Keratinocyte (primary cell): ENCODE measurements around the gene SPATA45. TPM values are rescaled to one million over a fixed set of nuclear protein-coding genes. Genes with fewer than 3 reads are reported as not detected.
"Not testable (repeated sequence)": the region's sequence is repeated elsewhere in the genome, so short reads cannot be mapped to it uniquely, and the experiment has no call there.

Source experiments
- DNase-seq: peaks from one replicate; pipeline ENCODE4 v3.0.0-alpha.2; 2011; ENCODE audit warnings: low read depth, missing footprints, low spot score
- FAIRE-seq: peaks from 2 replicates; lab custom pipeline; 2011; peaks lifted over from hg19 to GRCh38; lab: Jason Lieb, UNC
- H2AFZ ChIP-seq: 2 replicates; pipeline ENCODE4 v1.6.0; 2012; ENCODE audit warnings: low read length, control low read depth, inconsistent platforms; ENCODE audit not compliant: control insufficient read depth
- H3K27ac ChIP-seq: 2 replicates; pipeline ENCODE4 v1.5.1; 2011; ENCODE audit warnings: low read length; ENCODE audit not compliant: control insufficient read depth, insufficient read depth
- H3K27me3 ChIP-seq: 3 replicates; pipeline ENCODE4 v1.6.0; 2011; ENCODE audit warnings: low read length; ENCODE audit not compliant: control insufficient read depth, insufficient read depth; ENCODE audit errors: extremely low read depth
- H3K36me3 ChIP-seq, 2 experiments: 2 replicates in 1 of 2; 3 replicates in 1 of 2; pipeline ENCODE4 v1.5.1; 2011; ENCODE audit warnings: low read length in 2 of 2, mild to moderate bottlenecking in 1 of 2; ENCODE audit not compliant: control insufficient read depth in 2 of 2, insufficient read depth in 2 of 2; ENCODE audit errors: extremely low read depth in 1 of 2
- H3K4me1 ChIP-seq: 3 replicates; pipeline ENCODE4 v1.5.1; 2011; ENCODE audit warnings: low read length; ENCODE audit not compliant: control insufficient read depth, insufficient read depth; ENCODE audit errors: extremely low read depth
- H3K4me2 ChIP-seq: 3 replicates; pipeline ENCODE4 v1.6.0; 2011; ENCODE audit warnings: low read depth, low read length; ENCODE audit not compliant: control insufficient read depth, insufficient read depth; ENCODE audit errors: extremely low read depth
- H3K4me3 ChIP-seq, 3 experiments: fragments of 200-600 bp in 1 of 3; sonication (generic) in 1 of 3; 2 replicates in 2 of 3; 3 replicates in 1 of 3; pipeline ENCODE4 v1.5.1; 2011 to 2016; ENCODE audit warnings: low read length in 3 of 3, mild to moderate bottlenecking in 3 of 3, control low read depth in 2 of 3, inconsistent platforms in 1 of 3, low read depth in 1 of 3, mixed read lengths in 1 of 3, mixed run types in 1 of 3, moderate library complexity in 1 of 3; ENCODE audit not compliant: control insufficient read depth in 2 of 3, insufficient read depth in 2 of 3; ENCODE audit errors: extremely low read depth in 1 of 3
- H3K79me2 ChIP-seq: 2 replicates; pipeline ENCODE4 v1.6.0; 2012; ENCODE audit warnings: low read length; ENCODE audit not compliant: control insufficient read depth, insufficient read depth
- H3K9ac ChIP-seq: 3 replicates; pipeline ENCODE4 v1.6.0; 2011; ENCODE audit warnings: low read length; ENCODE audit not compliant: control insufficient read depth, insufficient read depth; ENCODE audit errors: extremely low read depth
- H3K9me1 ChIP-seq: 3 replicates; pipeline ENCODE4 v1.6.0; 2011; ENCODE audit warnings: low read length; ENCODE audit not compliant: control insufficient read depth, insufficient read depth; ENCODE audit errors: extremely low read depth
- H3K9me3 ChIP-seq: 2 replicates; pipeline ENCODE4 v1.5.1; 2012; ENCODE audit warnings: low read depth, low read length; ENCODE audit not compliant: control insufficient read depth
- H4K20me1 ChIP-seq: 3 replicates; pipeline ENCODE4 v1.6.0; 2011; ENCODE audit warnings: low read length; ENCODE audit not compliant: control insufficient read depth, insufficient read depth; ENCODE audit errors: extremely low read depth
- EZH2 ChIP-seq: IDR thresholded peaks from one replicate; pipeline ENCODE4 v1.6.1; 2012; ENCODE audit warnings: inconsistent platforms, mild to moderate bottlenecking, low read length, moderate library complexity
- dilution Hi-C: fragments of 300-500 bp; cut with MboI; formaldehyde crosslinking; loops from one replicate; pipeline ENCODE4 v1.7.0; 2020; ENCODE audit warnings: low sequenced_read_pairs; ENCODE audit not compliant: extremely low pct_ligation_motif_present
- polyA plus RNA-seq, 5 experiments: library from polyadenylated mRNA; depleted of rRNA in 3 of 5; stranded (reverse) in 3 of 5; stranded (forward) in 1 of 5; unstranded in 1 of 5; fragments of >200 nt; gene quantifications; 1 replicate in 1 of 5; 2 replicates in 3 of 5; 3 replicates in 1 of 5; pipeline versions ENCODE4 v1.2.1 to v1.2.3, GENCODE V29; 2011 to 2012; ENCODE audit warnings: missing spikeins in 2 of 5, low read depth in 1 of 5, low replicate concordance in 1 of 5
- TF ChIP-seq, protein P1 (sequence below), 3 experiments: IDR thresholded peaks in 1 of 3; conservative IDR thresholded peaks in 1 of 3; optimal IDR thresholded peaks in 1 of 3; 2 replicates in 2 of 3; 3 replicates in 1 of 3; pipeline versions ENCODE3 to v1.5.1; 2011; ENCODE audit warnings: low read length in 3 of 3, mild to moderate bottlenecking in 3 of 3, moderate library complexity in 2 of 3, control low read depth in 1 of 3, inconsistent platforms in 1 of 3; ENCODE audit not compliant: insufficient read depth in 2 of 3; ENCODE audit errors: extremely low read depth in 1 of 3

Gene SPATA45
- polyA plus RNA-seq, 1 donor (not counting 4 experiments of a cell fraction or from before 2014, with no cell fraction given), result not detected

DNA sequence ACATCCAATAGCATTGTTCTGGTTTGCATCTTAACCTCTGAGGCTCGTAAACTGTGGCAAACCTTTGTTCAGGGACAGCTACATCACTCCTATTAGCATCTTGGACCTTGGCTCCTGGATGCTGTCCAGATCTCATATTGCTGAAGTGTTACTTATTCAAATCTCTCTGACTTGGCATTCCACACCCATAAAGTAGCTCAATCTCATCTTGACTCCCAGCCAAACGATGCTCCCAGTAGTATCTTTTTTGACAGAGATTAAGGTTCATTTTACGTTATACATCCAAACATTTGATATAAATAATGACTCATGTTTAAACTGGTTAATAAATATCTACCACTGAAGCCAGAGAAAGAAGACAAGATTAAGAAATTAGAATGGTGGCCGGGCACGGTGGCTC, 6.2 kb upstream of the SPATA45 start:
- Histone ChIP-seq H3K27me3 (no peaks in the 10 kb centered on the region), H4K20me1 (no peaks in the 10 kb centered on the region), H3K4me3 (no peak overlapping the region), H3K27ac (no peak overlapping the region), H3K9me1 (peaks cover 3% of the 10 kb centered on the region), H3K79me2 (peaks cover 7% of the 10 kb centered on the region), H3K9ac (no peak overlapping the region), H3K4me2 (no peak overlapping the region), H3K4me1 (peaks cover 7% of the 10 kb centered on the region), H3K36me3 (no peaks in the 10 kb centered on the region), H2AFZ (no peak overlapping the region), H3K9me3 (no peaks in the 10 kb centered on the region)
- DNase-seq (no peak), FAIRE-seq (no peak)
- dilution Hi-C loops, result no loop called here
- TF ChIP-seq, protein P1, sequence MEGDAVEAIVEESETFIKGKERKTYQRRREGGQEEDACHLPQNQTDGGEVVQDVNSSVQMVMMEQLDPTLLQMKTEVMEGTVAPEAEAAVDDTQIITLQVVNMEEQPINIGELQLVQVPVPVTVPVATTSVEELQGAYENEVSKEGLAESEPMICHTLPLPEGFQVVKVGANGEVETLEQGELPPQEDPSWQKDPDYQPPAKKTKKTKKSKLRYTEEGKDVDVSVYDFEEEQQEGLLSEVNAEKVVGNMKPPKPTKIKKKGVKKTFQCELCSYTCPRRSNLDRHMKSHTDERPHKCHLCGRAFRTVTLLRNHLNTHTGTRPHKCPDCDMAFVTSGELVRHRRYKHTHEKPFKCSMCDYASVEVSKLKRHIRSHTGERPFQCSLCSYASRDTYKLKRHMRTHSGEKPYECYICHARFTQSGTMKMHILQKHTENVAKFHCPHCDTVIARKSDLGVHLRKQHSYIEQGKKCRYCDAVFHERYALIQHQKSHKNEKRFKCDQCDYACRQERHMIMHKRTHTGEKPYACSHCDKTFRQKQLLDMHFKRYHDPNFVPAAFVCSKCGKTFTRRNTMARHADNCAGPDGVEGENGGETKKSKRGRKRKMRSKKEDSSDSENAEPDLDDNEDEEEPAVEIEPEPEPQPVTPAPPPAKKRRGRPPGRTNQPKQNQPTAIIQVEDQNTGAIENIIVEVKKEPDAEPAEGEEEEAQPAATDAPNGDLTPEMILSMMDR (optimal IDR thresholded peaks at IDR 0.05 in 1 of 3, IDR thresholded peaks at IDR 0.05 in 1 of 3, conservative IDR thresholded peaks at IDR 0.05 in 1 of 3; ENCODE audit: extremely low read depth in 1 of 3, insufficient read depth in 2 of 3, low read length in 3 of 3), result no peak
- no peak for TF ChIP-seq EZH2

DNA sequence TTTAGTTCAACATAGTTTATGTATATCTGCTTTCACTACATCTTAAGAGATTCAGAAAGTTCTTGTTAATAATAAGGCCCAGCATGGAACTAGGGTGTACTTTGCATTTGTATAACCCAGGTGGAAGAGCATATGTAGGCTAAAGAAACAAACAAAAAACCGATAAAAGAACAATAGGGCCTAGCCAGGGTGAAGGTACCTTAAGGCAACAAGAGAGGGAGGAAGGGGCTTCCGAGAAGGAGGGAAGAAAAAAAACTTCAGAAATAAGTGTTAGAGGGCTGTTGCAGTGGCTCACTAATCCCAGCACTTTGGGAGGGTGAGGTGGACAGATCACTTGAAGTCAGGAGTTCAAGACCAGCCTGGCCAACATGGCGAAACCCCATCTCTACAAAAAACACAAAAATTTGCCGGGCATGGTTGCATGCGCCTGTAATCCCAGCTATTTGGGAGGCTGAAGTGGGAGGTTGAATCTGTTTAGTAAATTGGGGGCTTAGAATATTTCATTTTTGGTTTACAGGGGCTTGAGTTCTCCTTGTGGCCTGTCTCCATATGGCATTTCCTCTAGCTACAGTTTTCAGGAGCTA, 4.7 kb upstream of the SPATA45 start:
- dilution Hi-C loops, result no loop called here
- Histone ChIP-seq H3K9me1 (peaks cover 3% of the 10 kb centered on the region), H3K36me3 (no peaks in the 10 kb centered on the region), H3K4me1 (peaks cover 5% of the 10 kb centered on the region), H3K9me3 (no peaks in the 10 kb centered on the region), H4K20me1 (no peaks in the 10 kb centered on the region), H3K4me3 (no peak overlapping the region), H3K79me2 (peaks cover 3% of the 10 kb centered on the region), H3K27me3 (no peaks in the 10 kb centered on the region), H3K4me2 (no peak overlapping the region), H2AFZ (no peak overlapping the region), H3K9ac (no peak overlapping the region), H3K27ac (no peak overlapping the region)
- no peak for TF ChIP-seq EZH2
- TF ChIP-seq, protein P1 (optimal IDR thresholded peaks at IDR 0.05 in 1 of 3, IDR thresholded peaks at IDR 0.05 in 1 of 3, conservative IDR thresholded peaks at IDR 0.05 in 1 of 3; ENCODE audit: extremely low read depth in 1 of 3, insufficient read depth in 2 of 3, low read length in 3 of 3), result no peak
- FAIRE-seq (no peak), DNase-seq (no peak)

DNA sequence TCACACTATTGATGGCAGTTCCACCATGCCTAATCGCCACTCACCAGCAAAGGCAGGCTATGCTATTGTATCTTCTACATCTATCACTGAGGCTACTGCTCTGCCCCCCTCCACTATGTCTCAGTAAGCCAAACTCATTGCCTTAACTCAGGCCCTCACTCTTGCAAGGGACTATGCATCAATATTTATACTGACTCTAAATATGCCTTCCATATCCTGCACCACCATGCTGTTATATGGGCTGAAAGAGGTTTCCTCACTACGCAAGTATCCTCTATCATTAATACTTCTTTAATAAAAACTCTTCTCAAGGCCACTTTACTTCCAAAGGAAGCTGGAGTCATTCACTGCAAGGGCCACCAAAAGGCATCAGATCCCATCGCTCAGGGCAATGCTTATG, 2.9 kb downstream of the SPATA45 start:
- H2AFZ ChIP-seq, H3K4me1 ChIP-seq, H3K9ac ChIP-seq, H3K79me2 ChIP-seq, DNase-seq, H3K4me2 ChIP-seq, FAIRE-seq, H3K27me3 ChIP-seq, H3K9me3 ChIP-seq, H3K4me3 ChIP-seq, H3K27ac ChIP-seq, H3K9me1 ChIP-seq, H3K36me3 ChIP-seq, dilution Hi-C loops, H4K20me1 ChIP-seq: not testable (repeated sequence)
